HG02870 (cell line): ENCODE data around the gene PRR22.
A peak's percentile ranks its signal among the peaks of the same experiment; 100 is the strongest.

Experiments
- ATAC-seq: cut with Tn5 transposase; IDR thresholded peaks from one replicate; pipeline ENCODE4 v1.9.1; 2021; ENCODE audit warnings: mild to moderate bottlenecking, moderate library complexity; ENCODE audit not compliant: unreplicated experiment

The PRR22 gene

GRCh38 chr19:5784581-5785147 is at the start of gene PRR22:
Gene PRR22, minus strand, starts transcription at chr19:5784746. Its CDS starts 86 bp downstream, at chr19:5784660.
- no peak for ATAC-seq

GRCh38 chr19:5832527-5833216 is 48.1 kb upstream of the PRR22 start:
- ATAC-seq = no peak

GRCh38 chr19:5832061-5832460 is 47.5 kb upstream of the PRR22 start:
- ATAC-seq = no peak

GRCh38 chr19:5831159-5831558 is 46.6 kb upstream of the PRR22 start:
- no peak for ATAC-seq

- no peak for ATAC-seq
Observed at GRCh38 chr19:5829567-5830310, 45.2 kb upstream of the PRR22 start.

- no peak for ATAC-seq
Observed at GRCh38 chr19:5828661-5829566, 44.4 kb upstream of the PRR22 start.

- ATAC-seq = peak; percentile 62
Observed at GRCh38 chr19:5827891-5828660, 43.5 kb upstream of the PRR22 start.

GRCh38 chr19:5827342-5827890 is 42.9 kb upstream of the PRR22 start:
- ATAC-seq = no peak

- no peak for ATAC-seq
Observed at GRCh38 chr19:5826531-5827341, 42.2 kb upstream of the PRR22 start.

GRCh38 chr19:5825178-5825577 is 40.6 kb upstream of the PRR22 start:
- no peak for ATAC-seq

- ATAC-seq = no peak
Observed at GRCh38 chr19:5824751-5825150, 40.2 kb upstream of the PRR22 start.

GRCh38 chr19:5823579-5824281 is 39.2 kb upstream of the PRR22 start:
- no peak for ATAC-seq

- no peak for ATAC-seq
Observed at GRCh38 chr19:5822181-5822844, 37.8 kb upstream of the PRR22 start.

- ATAC-seq = no peak
Observed at GRCh38 chr19:5821521-5822180, 37.1 kb upstream of the PRR22 start.

GRCh38 chr19:5820785-5821184 is 36.2 kb upstream of the PRR22 start:
- ATAC-seq = no peak

GRCh38 chr19:5818594-5818993 is 34.0 kb upstream of the PRR22 start:
- ATAC-seq = no peak

- no peak for ATAC-seq
Observed at GRCh38 chr19:5817218-5817617, 32.7 kb upstream of the PRR22 start.

GRCh38 chr19:5814852-5815246 is 30.3 kb upstream of the PRR22 start:
- ATAC-seq = no peak
